Mucosa of gallbladder (tissue), 1 donor: ENCODE measurements around the gene CLEC9A. TPM values are rescaled to one million over a fixed set of nuclear protein-coding genes. Genes with fewer than 3 reads are reported as not detected.

Experiments
- DNase-seq: peaks from one replicate; pipeline ENCODE4 v3.0.0-alpha.2; 2020; ENCODE audit warnings: low spot score
- total RNA-seq: library from RNA; stranded (reverse); gene quantifications from one replicate; pipeline ENCODE4 v1.2.1, GENCODE V29; 2021
- donor health status: DM: no; HTN: no; CAD: no.

CLEC9A gene
- total RNA-seq, 1 donor from 2014 or later: 1.2 TPM

DNA sequence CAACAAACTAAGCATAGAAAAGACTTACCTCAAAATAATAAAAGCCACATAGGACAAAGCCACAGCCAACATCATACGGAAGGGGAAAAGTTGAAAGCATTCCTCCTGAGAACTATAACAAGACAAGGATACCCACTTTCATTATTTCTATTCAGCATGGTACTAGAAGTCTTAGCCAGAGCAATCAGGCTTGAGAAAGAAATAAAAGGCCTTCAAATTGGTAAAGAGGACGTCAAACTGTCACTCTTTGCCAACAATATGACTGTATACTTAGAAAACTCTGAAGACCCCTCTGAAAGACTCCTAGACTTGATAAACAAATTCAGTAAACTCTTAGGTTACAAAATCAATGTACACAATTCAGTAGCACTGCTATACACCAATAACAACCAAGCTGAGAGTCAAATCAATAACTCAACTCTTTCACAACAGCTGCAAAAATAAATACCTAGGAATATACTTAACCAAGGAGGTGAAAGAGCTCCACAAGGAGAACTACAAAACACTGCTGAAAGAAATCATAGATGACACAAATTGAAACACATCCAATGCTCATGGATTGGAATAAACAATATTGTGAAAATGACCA, 79.9 kb downstream of the CLEC9A start:
- no peak for DNase-seq

GRCh38 chr12:10111451-10111850, 81.0 kb downstream of the CLEC9A start:
- DNase-seq: no peak

DNA sequence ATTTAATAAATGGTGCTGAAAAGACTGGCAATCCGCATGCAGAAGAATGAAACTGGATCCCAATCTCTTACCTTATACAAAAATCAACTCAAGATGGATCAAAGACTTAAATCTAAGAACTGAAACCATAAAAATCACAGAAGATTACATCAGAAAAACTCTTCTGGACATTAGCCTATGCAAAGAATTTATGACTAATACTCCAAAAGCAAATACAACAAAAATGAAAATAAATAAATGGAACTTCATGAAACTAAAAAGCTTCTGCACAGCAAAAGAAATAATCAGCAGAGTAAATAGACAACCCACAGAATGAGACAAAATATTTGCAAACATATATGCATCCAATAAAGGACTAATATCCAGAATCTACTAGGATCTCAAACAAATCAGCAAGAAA, 82.6 kb downstream of the CLEC9A start:
- no peak for DNase-seq

- no peak for DNase-seq
Observed at GRCh38 chr12:10113920-10114319, 83.4 kb downstream of the CLEC9A start.

GRCh38 chr12:10115311-10115710, 84.8 kb downstream of the CLEC9A start:
- DNase-seq: no peak

Other genes with a start within 250 kb of the CLEC9A start
- gene KLRF1, start 203.2 kb upstream of the CLEC9A start, total RNA-seq: not detected
- 10.1 TPM for gene CLEC2B, start 161.3 kb upstream of the CLEC9A start, total RNA-seq
- not detected for gene KLRF2, start 149.2 kb upstream of the CLEC9A start, total RNA-seq
- gene CLEC2A, start 98.3 kb upstream of the CLEC9A start, total RNA-seq: not detected
- 3.5 TPM for gene CLEC12A, start 59.3 kb upstream of the CLEC9A start, total RNA-seq
- gene CLEC1B, start 31.6 kb upstream of the CLEC9A start, total RNA-seq: not detected
- gene CLEC12B, start 20.1 kb upstream of the CLEC9A start, total RNA-seq: not detected
- 3.5 TPM for gene CLEC1A, start 68.3 kb downstream of the CLEC9A start, total RNA-seq
- gene CLEC7A, start 99.5 kb downstream of the CLEC9A start, total RNA-seq: 10.8 TPM
- gene OLR1, start 141.4 kb downstream of the CLEC9A start, total RNA-seq: 10.1 TPM
- 0.86 TPM for gene TMEM52B, start 148.3 kb downstream of the CLEC9A start, total RNA-seq
- 154 TPM for gene GABARAPL1, start 182.2 kb downstream of the CLEC9A start, total RNA-seq